SW 1271 (cell line): ENCODE data around the gene DCAF11.
A peak's percentile ranks its signal among the peaks of the same experiment; 100 is the strongest.

ENCODE experiments used
- DNase-seq, 2 experiments: peaks; one replicate each; lab custom pipeline; 2025; lab: John Stamatoyannopoulos, UW

The DCAF11 gene

DNA sequence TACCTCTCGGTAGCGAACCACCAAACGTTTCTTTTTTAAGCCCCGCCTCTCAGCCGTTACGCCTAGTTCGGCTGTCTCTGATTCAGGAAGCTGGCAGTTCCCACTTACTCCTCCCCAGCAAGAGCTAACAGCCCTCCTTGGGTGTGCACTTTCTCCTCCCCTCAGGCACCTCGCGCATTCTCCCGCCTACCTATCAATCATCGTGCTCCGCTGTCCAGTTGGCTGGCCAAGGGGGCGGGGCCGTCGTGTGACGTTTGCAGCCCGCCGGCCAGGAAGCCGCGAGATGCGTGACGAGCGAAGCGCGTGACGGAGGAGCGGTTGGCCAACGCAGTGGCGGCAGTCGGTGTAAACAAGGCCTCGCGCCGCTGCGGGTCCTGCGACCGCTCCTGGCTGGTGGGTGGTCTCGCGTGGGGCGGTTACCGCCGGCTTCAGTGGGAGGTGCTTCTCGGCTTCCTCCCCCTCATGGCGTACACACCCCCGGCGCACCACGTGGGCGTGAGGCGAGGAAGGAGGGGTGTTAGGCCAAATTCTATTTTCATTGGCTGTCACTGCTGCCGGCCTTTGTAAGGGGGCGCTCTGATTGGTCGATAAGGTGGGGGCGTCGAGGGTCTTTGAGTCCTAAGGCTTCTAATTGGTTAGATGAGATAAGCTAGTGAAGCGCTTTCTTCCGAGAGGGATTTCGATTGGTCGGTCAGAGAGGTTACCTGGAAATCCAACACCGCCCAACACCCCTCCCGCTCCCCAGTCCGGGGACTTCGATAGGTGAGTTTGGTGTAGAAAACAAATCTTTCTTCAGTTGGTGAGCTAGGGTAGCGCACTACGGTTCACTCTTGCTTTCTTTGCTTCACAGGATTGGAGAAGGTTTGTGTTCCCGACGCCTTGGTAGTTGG, at the start of gene DCAF11, which contains the start of gene NRL:
TSS of gene DCAF11 (plus strand) at position 246 of the 890 bp plus-strand sequence. CDS start 818 bp downstream, outside the sequence.
TSS of gene NRL (minus strand) at position 418 of the 890 bp plus-strand sequence. CDS start 32,101 bp downstream, outside the sequence.
- DNase-seq: peak; percentile 100

GRCh38 chr14:24064856-24065255, 49.7 kb upstream of the DCAF11 start:
- no peak for DNase-seq

- DNase-seq: no peak
These were observed 49.2 kb upstream of the DCAF11 start for GRCh38 chr14:24065408-24065807.

DNA sequence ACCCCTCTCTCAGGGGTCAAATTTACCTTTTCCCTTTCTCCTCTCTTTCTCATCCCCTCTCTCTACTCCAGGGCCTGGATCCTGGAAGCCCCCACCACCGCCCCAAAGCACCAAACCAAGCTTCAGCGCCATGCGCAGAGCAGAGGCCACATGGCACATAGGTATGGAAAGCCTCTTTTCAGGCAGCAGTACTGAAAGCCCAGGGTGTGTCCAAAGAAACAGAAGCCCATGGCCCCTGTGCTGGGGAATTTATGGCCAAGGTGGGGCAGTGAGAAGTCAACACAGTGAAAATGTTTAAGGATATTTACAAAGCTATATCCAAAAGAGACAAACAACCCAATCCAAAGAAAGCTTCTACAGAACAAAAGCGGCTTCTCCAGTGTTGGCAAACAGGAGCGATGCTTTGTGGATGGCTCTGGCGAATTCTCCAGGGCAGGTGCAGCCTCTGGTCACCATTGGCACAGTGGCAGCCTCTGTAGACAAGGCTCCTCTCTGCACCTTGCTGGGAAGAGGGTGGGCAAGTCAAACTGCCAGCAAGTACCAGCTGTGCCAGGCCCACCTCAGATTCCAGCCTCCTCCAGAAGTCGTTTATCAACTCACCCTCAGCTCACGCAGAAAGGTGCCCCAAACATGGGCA, 48.0 kb upstream of the DCAF11 start:
- DNase-seq: no peak

GRCh38 chr14:24067133-24068082, 47.2 kb upstream of the DCAF11 start:
- DNase-seq: no peak

DNA sequence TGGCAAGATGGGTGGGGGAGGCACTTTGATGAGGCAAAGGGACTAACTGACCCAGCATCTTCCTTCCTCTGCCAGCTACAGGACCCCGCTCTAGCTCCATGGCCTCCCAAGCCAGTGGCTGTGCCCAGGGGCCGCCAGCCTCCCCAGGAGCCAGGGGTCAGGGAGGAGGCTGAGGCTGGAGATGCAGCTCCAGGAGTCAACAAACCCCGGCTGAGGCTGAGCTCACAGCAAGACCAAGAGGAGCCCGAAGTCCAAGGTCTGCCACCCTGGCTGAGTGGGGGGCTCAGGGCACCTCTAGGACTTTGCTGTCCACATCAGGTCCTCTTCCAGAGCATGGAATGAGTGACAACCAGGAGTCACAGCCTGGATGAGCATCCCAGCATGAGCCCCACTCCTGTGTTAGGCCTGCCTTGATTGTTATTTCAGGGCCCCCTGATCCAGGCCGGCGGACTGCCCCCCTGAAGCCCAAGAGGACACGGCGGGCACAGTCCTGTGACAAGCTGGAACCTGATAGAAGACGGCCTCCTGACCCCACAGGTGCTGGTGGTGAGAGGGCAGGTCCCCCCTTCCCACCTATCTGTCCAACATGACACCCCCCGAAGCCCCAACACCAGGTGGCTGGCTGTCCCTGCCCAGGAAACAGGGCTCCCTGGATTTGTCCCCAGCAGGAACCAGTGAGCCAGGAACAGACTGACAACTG, 45.7 kb upstream of the DCAF11 start:
- no peak for DNase-seq

DNA sequence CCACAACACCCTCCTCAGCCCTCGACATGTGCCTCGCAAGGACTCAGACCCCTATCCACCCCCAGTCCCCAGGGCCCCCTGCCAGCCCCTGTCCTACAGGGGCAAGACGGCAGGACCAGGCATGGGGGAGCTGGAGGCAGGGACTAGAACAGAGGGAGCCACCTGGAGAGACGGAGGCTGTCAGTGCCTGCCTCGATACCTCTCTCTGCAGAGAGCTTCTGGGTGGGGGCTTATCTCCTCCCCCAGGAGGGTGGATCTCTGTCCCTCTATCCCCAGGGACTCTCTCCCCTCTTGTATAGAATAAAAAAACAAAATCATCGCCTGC, 45.2 kb upstream of the DCAF11 start:
- no peak for DNase-seq

DNA sequence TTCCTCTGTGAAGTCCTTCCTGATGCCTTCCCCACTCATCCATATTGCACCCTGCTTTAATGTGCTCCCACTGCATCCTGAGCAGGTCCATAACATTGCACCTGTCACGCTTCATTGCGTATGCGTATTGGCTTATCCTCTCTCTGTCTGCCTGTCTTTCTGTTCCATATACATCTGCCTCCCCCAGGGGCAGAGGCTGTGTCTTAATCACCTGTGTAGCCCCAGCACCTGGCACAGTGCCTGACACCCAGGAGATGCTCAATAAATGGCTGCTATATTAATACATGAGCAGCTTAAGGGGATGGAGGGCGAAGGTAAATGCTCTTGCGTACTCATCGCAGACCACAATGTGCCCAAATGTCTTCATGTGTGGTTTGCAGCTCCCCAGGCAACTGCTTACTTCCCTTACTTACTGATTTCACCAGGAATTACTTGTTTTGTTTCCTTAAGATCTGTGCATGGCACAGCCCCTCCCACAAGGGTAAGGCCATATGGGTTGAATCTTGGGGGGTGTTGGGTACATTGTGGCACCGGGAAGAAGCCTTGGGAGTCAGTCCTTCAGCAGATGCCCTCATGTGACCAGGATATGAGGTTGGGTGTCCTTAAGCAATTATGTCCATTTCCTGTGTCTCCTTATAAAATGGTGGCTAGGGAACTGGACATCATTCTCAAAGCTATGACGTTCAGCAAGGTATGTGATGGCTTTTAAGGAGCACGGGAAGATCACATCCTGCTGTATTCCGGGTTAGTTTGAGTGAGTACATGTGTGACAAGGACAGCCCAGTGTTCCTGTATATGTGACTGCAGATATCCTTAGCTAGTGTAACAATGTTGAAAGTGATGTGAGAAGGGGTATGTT, 44.1 kb upstream of the DCAF11 start:
- no peak for DNase-seq

DNA sequence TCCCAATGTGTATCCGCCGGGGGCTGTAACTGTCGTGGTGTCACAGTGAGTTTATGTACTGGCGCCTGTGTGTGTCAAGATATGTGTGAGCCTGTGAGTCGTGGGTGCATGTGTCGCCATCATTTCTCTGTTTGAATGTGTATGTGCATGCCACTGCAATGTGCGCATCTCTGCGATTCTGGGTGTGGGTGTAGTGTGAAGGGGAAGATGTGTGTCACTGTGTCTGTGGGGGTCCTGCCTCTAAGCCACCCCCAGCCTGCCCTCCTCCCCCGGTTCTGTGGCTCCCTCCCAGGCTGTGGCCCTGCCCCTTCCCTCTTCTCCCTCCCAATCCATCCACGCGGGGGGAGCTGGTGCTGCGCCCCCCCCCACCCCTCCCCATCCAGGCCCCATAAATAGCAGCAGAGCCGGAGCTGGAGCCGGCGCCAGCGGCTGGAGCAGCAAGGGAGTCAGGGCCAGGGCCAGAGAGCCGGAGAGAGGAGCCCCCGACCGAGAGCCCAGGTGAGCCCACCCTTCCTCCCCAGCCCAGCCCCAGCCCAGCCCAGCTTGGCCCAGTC, 43.4 kb upstream of the DCAF11 start, which contains the start of gene CPNE6:
TSS of gene CPNE6 (plus strand) at position 419 of the 554 bp plus-strand sequence. CDS start 1,375 bp downstream, outside the sequence.
- DNase-seq: no peak

DNA sequence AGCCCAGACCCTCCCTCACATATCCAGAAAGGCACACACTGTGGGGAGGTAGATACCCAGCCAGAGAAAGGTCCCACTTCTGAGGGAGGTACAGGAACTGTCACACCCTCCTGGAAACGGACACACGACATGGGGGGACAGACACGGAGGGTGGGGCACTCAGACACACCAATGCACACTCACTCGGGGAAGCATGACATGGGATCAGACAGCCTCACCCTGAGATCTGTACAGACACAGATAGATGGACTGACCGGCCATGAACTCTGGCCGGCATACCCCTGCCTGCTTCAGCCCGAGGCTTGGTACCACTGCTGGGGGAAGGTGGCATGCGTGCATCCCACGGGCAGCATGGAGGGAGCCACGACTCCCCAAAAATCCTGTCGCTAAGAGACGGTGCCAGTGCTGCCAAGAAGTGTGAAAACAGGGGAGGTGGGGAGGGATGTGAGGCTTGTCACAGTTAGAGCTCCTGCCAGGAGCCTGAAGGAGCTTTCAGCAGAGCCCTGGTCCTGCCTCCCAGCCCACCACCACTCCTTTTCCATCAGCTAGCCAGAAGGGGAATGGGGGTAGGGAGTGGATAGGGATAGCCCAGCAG, 42.6 kb upstream of the DCAF11 start:
- DNase-seq: no peak

DNA sequence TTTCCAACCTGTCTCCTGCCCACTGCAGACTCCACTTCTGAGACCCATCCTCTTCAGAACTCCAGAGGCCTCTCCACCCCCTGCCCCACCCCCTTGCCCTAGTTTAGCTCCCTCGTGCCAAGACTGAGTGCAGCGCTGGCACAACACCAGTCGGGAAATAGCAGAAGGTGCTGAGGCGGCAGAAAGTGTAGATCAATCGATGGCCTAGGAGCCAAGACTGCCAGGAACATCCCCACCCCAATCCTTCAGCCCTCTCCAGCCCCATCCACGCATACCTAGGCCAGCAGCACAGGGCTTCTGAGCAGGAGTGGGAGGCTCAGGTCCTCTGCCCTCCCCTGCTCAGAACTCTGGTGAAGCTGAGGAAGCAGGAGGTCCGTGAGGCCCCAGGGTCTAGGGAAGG, 42.1 kb upstream of the DCAF11 start:
- DNase-seq: no peak

DNA sequence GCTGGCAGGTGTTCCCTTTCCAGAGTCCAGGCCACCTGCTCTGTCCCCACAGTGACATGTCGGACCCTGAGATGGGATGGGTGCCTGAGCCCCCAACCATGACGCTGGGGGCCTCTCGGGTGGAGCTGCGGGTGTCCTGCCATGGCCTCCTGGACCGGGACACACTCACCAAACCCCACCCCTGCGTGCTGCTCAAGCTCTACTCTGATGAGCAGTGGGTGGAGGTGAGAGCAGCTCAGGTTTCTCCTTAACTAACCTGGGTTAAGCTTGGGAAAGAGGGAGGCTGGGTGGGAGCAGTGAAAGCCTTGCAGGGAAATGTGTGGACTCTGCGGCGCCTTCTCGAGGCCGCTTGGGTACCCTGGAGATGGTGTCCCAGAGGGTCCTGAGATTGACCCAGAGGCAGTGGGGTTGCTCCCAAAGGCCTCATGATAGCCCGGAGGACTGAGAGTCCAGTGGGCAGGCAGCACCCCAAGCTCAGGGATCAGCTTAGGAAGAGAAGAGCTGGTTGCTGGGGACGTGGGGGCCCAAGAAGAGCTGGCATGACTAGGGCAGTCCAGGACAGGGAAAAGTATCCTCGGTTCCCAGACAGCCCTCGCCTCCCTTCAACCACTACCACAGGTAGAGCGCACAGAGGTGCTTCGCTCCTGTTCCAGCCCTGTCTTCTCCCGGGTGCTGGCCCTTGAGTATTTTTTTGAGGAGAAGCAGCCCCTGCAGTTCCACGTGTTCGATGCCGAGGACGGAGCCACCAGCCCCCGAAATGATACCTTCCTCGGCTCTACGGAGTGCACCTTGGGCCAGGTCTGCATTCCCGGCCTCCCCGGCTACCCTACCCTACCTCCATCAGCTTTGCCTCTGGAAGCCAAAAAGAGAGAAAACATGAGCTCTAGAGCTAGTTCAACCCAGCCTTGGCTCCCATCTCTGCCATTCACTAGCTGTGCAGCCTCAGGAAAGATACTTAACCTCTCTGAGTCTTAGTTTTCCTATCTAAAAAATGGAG, 41.4 kb upstream of the DCAF11 start:
- DNase-seq: no peak

- no peak for DNase-seq
These were observed 39.7 kb upstream of the DCAF11 start for GRCh38 chr14:24074625-24075484.

DNA sequence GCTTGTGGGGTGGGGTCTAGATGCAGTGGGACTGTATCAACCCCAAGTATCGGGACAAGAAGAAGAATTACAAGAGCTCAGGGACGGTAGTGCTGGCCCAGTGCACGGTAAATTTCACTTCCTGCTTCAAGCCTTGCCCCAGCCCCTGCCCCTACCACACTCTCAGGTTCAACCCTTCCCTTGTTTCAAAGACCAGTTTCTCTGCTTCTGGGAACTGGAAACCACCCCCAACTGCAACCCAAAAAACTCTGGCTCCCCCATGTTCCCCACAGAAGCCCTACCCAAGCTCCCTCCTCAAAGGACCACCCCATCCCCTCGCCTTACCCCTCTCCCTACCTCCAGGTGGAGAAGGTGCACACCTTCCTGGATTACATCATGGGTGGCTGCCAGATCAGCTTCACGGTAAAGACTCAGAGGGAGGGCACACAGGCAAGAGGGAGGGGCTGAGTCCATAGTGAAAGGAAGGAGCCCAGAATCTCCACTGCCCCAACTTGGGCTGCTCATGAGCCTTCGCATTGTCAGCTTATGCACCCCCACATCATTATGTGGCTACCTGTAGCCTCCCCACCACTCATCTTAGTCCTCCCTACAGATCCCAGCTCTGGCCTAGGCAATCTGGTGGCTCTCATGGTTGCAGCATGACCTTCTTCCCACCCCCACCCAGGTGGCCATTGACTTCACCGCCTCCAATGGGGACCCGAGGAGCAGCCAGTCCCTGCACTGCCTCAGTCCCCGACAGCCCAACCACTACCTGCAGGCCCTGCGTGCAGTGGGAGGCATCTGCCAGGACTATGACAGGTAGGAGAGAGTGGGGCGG, 38.9 kb upstream of the DCAF11 start:
- no peak for DNase-seq

DNA sequence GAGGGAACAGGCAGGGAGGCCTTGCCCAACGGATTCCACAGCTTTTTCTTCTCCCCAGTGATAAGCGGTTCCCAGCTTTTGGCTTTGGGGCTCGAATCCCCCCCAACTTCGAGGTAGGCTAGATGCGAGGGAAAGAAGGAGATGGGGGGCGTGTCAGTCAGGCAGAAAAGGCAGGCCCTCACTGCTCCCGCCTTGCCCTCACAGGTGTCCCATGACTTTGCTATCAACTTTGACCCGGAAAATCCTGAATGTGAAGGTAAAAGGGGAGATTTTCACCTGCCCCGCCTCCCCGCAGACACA, 38.3 kb upstream of the DCAF11 start:
- no peak for DNase-seq

DNA sequence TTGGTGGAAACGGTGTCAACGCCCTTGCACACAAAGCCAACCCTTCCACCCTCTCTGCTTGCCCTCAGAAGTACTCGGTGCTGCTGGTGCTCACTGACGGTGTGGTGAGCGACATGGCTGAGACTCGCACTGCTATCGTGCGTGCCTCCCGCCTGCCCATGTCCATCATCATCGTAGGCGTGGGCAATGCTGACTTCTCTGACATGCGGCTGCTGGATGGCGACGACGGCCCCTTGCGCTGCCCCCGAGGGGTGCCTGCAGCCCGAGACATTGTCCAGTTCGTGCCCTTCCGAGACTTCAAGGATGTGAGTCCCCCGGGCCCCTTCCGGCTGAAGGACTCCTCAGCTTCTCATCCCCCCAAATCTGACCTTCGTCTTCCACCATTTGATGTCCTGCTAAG, 37.5 kb upstream of the DCAF11 start:
- no peak for DNase-seq

DNA sequence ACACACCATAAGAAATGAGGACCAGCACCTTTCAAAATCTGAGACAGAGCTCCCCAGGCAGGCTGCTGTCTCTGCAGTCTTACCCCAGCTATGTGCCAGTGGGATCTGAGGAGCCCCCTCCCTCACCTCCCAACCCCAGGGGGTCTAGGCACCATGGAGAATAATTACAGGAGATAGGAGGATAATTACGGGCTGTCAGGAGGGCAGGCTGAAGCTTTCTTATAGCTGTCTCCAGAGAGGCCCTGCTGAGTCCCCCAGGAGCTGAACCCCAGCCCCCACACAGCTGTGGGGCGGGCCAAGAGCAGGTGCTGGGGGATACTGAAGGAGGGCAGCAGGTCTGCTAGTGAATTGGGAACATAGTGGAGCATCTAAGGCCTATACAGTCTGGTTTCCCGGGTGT, 36.4 kb upstream of the DCAF11 start:
- DNase-seq: no peak
